ENCODE measurements around the gene SERINC2.

SERINC2 gene

GRCh38 chr1:31412732-31413404, at the start of gene SERINC2:
Gene SERINC2, plus strand, starts transcription at chr1:31413213. Its CDS starts 53 bp downstream, at chr1:31413266.
- peak in 1 of 2 experiments; percentile 18 for DNase-seq

DNA sequence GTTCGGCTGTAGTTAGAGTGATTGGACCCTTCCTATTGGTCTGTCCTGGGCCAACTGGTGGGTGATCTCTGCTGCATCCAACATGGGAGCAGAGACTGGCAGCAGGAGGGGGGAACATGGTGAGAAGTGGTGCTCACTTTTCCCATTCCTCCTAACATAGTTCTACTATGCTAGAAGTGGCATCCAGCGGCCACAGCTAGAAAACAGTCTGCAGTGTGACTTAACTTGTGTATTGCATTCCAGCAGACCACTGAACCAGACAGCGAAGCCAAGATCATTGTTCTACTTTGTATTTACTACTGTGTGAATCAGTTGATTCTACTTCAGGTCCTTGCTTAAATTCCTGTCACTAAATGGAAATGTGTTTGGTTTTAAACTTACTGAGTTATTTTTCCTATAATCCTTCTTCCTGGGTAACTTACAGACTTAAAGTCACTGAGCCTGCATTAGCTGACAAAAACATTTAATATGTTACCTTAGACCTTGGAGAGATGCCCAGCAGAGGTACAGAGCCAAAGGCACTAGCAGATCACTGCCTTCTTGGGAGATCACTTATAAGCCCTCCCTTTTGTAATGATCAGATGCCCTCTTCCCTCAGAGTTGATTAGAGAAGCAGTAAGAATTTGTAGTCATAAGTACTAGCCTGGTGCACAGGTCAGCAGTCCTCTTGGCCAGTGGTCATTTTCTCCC, 48.3 kb upstream of the SERINC2 start:
- no peak for DNase-seq

- no peak for DNase-seq
Measured at GRCh38 chr1:31366796-31367195, 46.2 kb upstream of the SERINC2 start.

DNA sequence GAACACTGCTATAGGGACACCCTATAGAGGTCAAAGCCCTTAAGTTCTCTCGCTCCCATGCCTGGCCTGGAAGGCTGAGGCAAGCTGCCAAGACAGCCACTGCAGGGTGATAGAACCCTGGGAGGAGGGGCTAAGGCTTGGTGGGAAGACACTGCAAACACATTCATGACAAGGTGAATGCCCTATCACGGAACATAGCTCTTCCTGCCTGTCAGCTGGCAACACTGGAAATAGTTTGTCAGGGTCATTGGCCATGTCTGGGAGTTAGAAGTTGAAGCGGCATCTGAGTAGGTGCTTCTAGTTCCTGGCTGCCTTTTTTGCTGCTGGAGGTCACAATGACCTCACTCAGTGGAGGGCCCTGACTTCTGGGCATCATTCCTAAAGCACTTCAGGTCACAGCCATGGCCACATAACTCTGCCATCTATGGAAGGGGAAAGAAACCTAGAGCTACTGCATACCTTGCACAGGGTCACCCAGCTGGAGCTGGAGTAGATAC, 44.4 kb upstream of the SERINC2 start:
- no peak for DNase-seq

DNA sequence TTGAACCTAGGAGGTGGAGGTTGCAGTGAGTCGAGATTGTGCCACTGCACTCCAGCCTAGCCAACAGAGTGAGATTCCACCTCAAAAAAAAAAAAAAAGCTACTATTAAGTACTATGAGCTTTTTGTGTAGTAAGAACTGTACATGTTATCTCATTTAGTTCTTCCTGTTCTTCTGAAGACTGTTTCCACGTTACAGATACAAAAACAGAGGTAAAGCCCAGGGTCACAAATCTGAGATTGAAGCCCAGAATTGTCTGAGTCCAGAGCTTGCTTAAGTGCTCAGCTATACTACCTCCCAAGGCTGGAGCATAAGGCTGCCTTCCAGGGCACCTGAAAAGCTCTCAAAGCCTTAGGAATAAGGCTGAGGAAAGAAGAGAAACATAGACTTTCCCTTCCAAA, 43.0 kb upstream of the SERINC2 start:
- no peak for DNase-seq

GRCh38 chr1:31370565-31370964, 42.4 kb upstream of the SERINC2 start:
- no peak for DNase-seq

GRCh38 chr1:31371121-31371959, 41.7 kb upstream of the SERINC2 start:
- DNase-seq, result no peak

DNA sequence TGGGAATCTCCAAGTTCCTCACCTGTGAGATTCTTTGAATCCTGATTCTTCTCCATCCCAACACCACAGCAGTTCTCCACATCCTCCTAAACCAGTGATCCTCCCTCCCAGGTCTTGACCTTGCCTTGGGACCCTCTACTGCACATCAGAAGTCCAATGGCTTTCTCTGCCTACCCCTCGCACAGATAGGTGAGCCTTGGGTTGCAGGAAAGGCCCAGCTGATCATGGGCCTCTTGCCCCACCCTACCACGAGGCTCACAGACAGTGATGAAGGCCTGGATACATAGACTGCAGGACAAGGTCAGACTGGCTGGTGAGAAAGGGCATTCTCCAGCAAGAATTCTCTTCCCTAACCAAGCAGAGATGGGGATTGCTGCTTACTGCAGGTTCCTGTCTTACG, 41.0 kb upstream of the SERINC2 start:
- DNase-seq, result no peak

GRCh38 chr1:31372751-31373055, 40.3 kb upstream of the SERINC2 start:
- DNase-seq, result no peak

- DNase-seq, result peak; percentile 56 to 80
Measured at GRCh38 chr1:31373056-31373896, 39.7 kb upstream of the SERINC2 start, which contains the start of gene FABP3. Gene FABP3, minus strand, starts transcription at chr1:31373076. Its CDS starts 62 bp downstream, at chr1:31373014.

DNA sequence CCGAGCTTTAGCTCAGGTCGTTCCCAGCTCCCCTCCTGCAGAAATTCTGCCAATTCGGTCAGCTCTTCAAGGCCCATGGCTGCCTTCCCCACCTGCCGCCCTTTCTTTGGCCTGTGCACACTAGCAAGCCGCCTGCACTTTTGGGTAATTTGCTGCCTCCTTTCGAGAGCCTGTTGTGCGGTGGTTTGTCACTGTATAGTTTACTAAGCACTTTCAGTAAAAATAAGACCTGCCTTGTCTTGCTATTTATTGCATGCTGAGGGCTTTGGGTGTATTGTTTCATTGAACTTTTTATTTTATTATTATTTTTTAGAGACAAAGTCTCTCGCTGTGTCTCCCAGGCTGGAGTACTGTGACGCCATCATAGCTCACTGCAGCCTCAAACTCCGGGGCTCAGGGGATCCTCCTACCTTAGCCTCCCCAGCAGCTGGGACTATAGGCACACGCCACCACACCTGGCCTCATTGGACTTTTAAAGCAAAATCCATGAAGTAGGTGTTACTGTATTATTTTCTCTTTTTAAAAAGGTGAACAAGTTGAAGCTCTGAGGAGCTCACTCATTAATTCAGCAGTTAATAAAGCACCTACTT, 39.0 kb upstream of the SERINC2 start:
- DNase-seq, result no peak

GRCh38 chr1:31374511-31375196, 38.4 kb upstream of the SERINC2 start:
- no peak for DNase-seq

- peak; percentile 95 to 96 for DNase-seq
Measured at GRCh38 chr1:31376375-31377134, 36.5 kb upstream of the SERINC2 start.

DNA sequence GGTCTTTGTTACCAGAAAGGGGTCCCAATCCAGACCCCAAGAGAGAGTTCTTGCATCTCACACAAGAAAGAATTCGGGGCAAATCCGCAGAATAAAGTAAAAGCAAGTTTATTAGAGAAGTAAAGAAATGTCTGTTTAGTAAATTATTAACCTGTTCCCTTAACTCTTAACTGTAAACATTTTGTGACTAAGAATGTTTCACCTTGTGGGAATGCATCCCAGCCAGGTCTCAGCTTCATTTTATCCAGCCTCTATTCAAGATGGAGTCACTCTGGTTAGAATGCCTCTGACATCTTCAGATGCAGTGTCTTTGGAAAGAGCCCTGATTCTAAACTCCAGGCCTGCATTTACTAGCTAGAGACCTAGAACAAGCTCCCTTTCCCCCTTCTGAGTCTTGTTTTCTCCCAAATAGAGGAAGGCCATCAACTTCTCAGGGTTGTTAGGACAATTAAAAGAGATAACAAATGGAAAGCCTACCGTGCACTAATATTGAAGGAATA, 35.6 kb upstream of the SERINC2 start:
- no peak for DNase-seq

- no peak for DNase-seq
Measured at GRCh38 chr1:31378001-31378400, 35.0 kb upstream of the SERINC2 start.

DNA sequence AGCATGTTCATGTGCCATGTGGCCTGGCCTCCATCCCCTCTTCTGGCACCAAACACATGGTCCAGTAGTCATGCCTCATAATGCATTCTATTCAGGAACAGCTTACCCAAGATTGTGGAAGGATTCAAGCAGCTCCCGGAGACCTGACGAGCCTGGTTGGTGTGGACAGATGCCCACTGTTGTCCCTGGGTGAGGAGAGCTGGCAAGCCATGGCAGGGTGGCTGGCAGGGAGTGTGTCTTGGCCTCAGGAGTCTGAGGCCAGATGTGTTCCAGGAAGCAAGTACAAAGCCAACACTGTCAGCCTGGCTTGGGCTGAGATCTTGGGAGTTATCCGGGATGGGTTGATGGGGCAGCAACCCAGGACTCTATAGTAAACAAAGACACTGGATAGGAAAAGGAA, 32.8 kb upstream of the SERINC2 start:
- DNase-seq, result no peak

GRCh38 chr1:31381394-31382294, 31.4 kb upstream of the SERINC2 start:
- no peak for DNase-seq

DNA sequence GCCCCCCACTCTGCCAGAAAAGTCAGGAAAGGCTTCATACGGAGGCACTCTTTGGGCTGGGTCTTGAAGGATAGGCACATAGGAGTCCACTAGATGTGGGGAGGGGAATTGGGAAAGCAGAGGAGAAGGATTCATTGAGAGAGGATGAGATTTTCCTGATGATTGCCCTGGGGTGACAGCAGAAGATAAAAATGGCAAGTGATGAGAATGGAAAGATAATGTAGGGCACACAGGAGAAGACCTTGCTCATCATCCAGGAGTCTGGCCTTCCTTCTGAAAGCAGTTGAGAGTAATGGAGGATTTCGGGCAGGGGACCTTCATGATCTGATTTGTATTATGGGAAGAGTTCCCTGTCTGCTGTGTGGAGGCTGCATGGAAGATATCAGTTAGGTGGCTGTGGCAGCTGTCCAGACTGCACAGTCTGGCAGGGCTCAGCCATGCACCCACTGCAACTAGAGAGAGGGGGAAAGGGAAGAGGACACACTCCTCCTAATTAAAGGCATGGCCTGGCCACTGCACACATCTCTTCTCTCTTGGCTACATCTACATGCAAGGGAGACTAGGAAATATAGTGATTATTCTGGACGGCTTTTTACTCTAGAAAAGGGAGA, 30.5 kb upstream of the SERINC2 start:
- DNase-seq, result peak; percentile 13 to 70

GRCh38 chr1:31383967-31384366, 29.0 kb upstream of the SERINC2 start:
- peak; percentile 12 to 61 for DNase-seq

Data from NCI-H524 (cell line).